GM19467 (cell line): ENCODE measurements around the gene HNRNPUL2.
"Not testable (repeated sequence)": the region's sequence is repeated elsewhere in the genome, so short reads cannot be mapped to it uniquely, and the experiment has no call there.

Experiments
- ATAC-seq: cut with Tn5 transposase; IDR thresholded peaks from one replicate; pipeline ENCODE4 v1.9.1; 2021; ENCODE audit warnings: mild to moderate bottlenecking, moderate library complexity; ENCODE audit not compliant: unreplicated experiment

Gene HNRNPUL2

DNA sequence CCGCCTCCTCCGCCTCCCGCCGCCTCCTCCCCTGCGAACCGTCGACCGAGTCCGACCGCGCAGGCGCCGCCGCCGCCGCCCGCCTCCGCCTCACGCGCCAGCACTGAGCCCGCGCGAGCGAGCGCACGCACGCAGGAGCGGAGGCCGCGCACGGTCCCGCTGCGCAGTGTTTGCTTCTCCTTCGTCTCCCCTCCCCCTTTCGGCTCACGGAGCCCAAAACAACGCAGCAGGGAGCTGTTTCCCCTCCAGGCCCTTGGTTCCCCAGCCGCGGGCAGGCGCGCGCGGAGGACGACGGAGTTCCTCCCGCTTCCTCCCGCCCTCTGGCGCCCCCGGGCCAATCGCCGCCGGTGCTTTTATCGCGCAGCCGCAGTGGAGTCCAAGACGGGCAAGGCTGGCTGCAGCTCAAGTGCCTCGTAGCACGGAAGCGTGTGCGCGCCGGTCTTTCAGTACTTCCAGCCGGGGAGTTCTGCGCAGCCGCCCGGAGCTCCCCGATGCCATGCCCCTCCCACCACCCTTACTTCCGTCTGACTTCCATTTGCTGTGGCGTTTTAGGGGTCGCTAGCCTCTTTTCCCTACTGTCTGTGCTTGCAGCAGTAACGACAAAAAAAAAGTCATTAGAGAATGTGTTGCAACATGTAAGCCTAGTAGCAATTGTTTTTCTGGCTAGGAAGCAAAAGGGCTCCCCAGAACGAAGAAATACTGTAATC, at the start of gene HNRNPUL2:
Gene HNRNPUL2, minus strand, starts transcription at position 293 of the 707 bp plus-strand sequence. CDS start 301 bp downstream, outside the sequence.
- ATAC-seq = peak; percentile 58

DNA sequence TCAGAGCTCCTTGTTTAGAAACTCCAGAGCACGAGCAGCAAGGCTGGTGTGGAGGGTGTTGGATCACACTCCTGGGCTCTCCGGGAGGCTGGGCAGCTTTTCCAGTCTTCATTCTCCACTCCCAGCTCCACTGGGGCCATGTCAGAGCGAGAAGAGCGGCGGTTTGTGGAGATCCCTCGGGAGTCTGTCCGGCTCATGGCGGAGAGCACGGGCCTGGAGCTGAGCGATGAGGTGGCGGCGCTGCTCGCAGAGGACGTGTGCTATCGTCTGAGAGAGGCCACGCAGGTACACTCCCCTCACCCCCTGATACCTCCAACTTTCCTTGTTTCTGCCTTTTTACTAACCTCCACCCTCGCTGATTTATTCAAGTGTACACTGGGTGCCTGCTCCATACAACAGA, 48.4 kb upstream of the HNRNPUL2 start:
- ATAC-seq = no peak

DNA sequence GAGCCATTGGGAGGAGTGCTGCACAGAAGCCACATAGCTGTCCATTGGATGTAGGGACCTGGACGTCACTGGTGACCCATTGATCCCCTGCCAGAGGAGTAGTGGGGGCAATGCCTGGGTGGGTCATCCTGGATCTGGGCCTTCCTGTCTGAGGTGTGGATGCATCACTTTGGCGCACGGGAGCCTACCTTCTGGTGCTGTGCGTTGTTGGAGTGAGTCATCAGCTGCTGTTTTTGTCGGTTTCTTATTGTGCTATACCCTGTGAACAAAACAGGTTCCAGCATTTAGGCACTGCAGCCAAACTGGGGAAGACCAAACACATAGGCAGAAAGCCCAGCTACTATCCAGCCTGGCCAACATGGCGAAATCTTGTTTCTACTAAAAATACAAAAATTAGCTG, 47.1 kb upstream of the HNRNPUL2 start:
- ATAC-seq = no peak

GRCh38 chr11:62771144-62772021, 44.1 kb upstream of the HNRNPUL2 start, which contains the start of gene TAF6L:
Gene TAF6L (plus strand): TSS chr11:62771396. CDS start chr11:62775784, 4,388 bp downstream.
- peak; percentile 75 for ATAC-seq

DNA sequence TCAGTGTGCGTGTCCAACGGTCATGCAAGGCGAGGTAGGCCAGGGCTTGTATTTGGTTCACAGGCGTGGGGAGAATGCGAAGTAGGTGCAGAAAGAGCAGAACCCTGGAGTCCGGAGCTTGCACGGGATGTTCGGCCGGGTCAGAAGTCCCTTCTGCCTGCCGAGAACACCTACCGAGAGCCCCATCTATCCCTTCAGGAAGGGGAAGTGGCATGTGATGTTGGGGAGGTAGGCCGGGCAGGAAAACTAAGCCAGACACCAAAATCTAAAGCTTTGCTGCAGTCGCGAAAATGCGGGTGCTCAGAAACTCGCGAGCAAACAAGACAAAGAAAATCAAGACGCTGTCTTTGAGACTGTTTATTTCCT, 43.5 kb upstream of the HNRNPUL2 start:
- no peak for ATAC-seq

DNA sequence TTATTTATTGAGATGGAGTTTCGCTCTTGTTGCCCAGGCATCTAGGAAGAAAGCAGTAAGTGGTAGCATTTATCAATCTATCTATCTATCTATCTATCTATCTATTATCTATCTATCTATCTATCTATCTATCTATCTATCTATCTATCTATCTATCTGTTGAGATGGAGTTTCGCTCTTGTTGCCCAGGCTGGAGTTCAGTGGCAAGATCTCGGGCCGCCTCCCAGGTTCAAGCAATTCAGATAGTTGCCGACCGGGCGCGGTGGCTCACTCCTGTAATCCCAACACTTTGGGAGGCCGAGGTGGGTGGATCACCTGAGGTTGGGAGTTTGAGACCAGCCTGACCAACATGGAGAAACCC, 33.6 kb upstream of the HNRNPUL2 start:
- ATAC-seq = not testable (repeated sequence)

DNA sequence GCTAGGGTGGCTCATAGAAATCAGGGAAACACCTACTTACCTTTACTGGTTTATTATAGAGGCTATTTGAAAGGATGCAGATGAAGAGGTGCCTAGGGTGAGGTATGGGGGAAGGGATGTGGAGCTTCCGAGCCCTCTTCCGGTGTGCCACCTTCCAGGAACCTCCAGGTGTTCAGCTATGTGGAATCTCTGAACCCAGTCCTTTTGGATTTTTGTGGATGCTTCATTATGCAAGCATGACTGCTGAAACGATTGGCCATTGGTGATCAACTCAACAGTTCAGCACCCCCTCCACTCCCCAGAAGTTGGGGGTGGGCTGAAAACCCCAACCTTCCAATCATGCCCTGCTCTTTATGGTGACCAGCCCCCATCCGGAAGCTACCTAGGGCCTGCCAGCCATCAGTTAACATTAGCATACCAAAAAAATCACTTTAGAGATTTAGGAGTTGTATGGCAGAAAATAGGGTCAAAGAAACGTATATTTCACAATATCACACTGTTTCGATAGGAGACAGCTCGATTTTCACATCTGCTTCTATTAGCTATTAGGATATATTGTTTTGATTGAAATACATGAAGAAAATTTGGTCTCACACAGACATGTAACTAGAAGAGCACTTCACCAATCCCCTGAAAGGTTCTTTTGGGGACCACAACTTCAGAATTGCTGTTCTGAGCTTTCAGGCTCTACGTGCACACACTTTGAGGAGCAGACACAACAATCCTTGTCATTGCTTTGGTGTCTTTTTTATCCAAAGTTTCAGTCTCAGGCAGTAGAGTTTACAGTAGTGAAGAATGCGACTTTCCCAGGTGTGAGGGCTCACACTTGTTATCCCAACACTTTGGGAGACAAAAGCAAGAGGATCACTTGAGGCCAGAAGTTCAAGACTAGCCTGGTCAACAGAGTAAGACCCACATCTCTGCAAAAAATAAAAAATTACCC, 30.9 kb upstream of the HNRNPUL2 start:
- no peak for ATAC-seq

DNA sequence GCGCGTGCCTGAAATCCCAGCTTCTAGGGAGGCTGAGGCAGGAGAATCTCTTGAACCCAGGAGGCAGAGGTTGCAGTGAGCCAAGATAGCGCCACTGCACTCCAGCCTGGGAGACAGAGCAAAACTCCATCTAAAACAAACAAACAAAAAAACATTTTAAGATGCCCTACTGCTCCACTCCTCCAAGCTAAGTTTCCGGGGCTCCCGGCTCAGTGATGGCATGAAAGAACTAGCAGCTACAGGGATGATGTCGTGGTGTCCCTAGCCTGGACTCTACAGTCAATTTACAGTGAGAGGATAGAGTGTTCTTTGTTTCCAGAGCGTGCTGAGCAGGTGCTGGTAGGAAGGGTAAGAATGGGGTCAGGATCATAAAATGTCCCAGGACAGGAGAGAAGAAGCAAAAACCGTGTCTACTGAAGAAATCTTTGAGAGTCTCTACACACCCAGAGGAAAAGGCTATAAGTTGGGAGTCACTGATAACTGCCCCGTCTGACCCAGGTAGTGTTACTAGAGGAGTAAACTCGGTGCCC, 27.9 kb upstream of the HNRNPUL2 start:
- ATAC-seq = no peak

DNA sequence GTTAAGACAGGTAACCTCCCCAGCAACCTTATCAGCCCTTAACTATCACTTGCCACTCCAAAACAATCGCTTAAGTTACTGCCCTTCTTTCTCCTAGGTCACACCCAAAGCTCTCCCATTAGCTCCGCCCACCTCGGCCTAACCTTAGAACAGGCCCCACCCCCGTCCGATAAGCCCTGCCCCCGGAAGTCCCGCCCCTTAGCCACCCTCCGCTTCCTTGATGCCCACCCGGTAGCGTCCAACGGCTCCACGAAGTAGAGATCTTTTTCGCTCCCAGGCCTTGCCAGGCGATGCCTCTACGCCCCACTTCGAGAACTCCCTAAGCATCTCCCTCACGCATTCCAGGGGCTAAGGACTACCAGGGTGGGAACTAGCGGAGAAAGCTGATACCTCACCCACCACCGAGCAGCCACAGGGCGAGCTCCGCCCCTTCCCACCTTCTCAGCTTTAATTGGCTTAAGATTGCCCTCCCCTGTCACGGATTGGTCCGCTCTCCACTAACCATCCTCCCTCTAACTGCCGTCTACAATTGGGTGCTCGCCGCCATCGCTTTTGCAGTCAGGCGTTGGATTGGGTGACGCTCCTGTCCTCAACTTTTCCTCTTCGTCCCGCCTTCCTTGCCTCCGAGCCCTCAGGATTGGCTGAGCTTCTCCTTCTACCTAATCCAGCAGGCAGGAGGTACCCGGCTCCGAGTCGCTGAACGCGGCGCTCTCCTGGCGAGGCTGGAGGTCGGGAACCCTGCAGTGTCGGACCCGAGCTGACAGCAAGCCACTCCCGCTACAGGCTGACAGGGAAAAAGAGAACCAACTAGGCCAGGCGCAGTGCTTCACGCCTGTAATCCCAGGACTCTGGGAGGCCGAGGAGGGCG, 26.7 kb upstream of the HNRNPUL2 start, which contains the start of gene ZBTB3:
Gene ZBTB3, minus strand, starts transcription at position 425 of the 868 bp plus-strand sequence. CDS start 496 bp downstream, outside the sequence.
- peak; percentile 96 for ATAC-seq

DNA sequence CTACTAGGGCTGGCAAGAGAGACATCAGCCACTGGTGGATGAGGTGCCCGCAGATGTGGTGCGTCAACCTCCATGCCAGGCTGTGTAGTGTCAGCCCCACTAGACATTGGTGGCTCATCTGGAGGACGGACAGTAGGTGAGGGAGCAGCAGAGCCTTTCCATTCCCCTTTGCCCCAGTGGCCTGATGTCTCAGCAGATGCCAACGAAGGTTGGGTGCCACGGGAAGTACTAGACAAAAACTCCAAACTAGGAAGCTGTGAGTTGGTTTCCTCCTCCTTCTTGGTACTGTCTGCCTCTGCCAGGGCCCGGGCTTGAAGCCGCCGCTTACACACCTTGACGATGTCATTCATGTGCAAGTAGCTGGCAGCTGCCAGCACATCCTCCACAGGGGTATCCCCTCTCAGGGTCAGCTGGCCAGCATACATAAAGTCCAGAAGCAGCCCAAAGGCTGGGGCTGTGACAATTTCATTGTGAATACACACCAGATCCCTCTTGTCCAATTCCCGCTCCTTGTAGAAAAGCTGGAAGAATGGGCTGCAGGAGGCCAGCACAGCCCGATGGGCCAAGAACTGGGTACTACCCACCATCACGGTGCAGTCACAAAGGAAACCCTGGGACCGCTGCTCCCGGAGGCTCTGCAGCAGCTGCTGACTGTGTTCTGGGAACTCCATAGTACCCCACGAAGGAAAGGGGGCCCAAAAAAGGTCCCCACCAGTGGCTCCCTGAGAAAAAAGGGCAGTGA, 25.9 kb upstream of the HNRNPUL2 start:
- no peak for ATAC-seq

DNA sequence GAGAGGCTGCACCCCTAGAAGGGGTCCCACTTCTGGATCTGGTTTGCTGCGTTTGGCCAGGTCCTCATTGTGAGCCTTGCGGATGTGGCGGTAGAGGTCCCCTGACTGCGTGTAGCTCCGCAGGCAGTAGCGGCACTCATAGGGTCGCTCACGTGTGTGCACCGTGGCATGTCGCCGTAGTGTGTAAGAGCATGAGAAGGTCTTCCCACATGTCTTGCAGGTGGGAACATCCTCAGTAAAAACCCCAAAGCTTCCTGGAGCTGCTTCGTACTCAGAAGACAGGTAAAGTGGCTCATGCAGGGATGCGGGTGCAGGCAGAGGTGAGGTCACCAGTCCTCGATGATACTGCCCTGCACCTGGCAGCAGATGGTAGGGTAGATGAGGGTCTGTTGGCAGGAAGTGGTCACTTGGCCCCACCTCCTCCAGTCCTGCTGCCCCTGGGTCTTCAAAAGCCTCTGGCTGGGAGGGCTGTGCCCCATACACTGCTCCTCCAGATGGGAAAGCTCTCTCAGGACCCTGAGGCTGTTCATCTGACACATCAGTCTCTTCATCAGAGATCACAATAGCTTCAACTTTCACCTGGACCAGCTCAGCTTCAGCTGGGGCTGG, 25.0 kb upstream of the HNRNPUL2 start:
- no peak for ATAC-seq

DNA sequence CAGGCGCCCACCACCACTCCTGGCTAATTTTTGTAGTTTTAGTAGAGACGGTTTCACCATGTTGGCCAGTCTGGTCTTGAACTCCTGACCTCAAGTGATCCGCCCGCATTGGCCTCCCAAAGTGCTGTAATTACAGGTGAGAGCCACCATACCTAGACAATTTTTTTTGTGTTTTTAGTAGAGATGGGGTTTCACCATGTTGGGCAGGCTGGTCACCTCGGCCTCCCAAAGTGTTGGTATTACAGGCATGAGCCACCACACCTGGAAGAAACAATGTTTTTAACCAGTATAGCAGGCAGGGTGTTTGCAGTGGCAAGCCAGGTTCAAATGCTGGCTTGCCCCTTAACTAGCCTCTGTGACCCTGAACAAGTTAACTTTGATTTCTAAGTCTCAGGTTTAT, 22.7 kb upstream of the HNRNPUL2 start:
- not testable (repeated sequence) for ATAC-seq

DNA sequence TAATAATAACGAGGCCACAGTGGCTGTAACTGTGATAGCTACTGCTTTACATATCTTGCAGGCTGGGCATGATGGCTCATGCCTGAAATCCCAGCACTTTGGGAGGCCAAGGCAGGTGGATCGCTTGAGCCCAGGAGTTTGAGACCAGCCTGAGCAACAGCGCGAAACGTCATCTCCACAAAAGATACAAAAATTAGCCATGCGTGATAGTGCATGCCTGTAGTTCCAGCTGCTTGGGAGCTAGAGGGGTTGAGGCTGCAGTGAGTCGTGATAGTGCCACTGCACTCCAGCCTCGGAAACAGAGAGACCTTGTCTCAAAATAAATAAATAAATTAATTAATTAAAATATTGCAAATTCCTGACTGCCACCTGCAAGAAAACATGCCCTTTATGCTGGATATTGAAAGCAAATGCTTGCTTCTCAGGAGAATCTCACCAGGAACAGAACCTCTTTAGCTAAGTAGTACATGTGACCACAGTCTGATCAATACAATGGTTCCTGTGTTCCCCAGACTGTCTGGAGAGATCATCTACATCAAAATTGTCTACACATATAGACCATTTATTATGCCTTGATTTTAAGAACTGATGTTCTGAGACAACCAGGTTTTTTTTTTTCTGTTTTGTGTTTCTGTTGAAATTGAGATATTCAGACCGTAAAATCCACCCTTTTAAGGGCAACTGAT, 20.4 kb upstream of the HNRNPUL2 start:
- ATAC-seq = no peak

DNA sequence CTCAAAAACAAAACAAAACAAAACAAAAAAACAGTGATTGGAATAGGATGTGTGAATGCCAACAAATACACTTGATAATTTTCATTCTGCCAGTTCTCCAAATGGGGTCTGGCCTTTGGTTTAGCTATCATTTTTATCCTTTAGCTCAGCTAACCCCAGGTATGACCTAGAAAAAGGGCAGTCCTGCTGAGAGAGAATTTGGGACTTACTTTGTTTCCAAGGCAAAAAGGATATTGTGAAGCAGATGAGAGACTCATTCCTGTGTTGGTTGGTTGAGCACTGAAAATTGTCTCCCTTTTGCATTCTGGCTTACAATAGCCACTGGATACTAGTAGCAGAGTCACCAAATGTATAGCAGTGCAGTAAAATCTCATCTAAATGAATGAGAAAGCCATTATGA, 9.9 kb upstream of the HNRNPUL2 start:
- no peak for ATAC-seq

- ATAC-seq = no peak
These were observed 5.6 kb upstream of the HNRNPUL2 start for GRCh38 chr11:62732830-62733229.

- not testable (repeated sequence) for ATAC-seq
These were observed 2.8 kb upstream of the HNRNPUL2 start for GRCh38 chr11:62730076-62730475.

DNA sequence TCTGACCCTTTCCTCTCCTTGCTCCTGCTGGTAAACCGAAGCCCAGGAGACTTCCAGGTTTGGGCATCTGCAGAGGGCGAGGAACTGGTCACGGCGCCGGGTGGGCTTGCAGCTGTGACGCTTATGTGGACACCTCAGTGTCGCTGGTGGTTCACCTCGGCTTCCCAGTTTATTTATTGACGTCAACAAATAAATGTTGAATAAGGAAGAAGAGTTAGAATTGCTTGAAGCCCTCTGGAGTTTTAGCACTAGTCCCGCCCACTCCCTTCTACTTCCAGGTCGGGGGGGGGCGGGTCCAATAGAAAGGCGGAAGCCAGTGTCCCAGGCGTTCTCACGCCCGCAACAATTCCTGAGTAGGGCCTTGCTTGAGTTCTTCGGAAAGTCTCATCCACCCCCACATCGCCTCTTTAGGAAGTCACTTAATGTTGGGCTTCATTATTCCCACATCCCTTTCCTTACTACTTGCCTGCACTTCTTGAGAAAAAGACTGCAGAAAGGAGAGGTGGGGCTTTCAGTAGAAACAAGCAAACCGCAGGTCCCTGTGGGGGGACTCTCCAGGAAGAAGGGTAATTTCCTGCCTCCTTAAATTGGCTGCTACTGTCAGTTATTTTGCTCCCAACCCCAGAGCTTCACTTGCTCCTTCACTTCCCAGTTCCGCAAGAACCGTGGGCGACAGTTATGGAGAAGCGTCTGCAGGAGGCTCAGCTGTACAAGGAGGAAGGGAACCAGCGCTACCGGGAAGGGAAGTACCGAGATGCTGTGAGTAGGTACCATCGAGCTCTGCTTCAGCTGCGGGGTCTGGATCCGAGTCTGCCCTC, 1.1 kb upstream of the HNRNPUL2 start, which contains the start of gene TTC9C:
Gene TTC9C, plus strand, starts transcription at position 316 of the 818 bp plus-strand sequence. Its CDS starts 363 bp downstream, at position 679.
- no peak for ATAC-seq
